ENCODE data around the gene MEF2D. TPM values are rescaled to one million over a fixed set of nuclear protein-coding genes. Genes with fewer than 3 reads are reported as not detected.

MEF2D gene
- total and polyA plus RNA-seq, 8 donors = 7.7 to 136 (median 18.8) TPM

- H3K36me3 ChIP-seq = peaks cover 0 to 6% (median 0%) of the 10 kb centered on the region in 4 donors
- H3K27me3 ChIP-seq = no peaks in the 10 kb centered on the region
- intact Hi-C loops (cut with DNase I; ENCODE audit: low total_unique reads) = no loop called here
These were observed 42.5 kb upstream of the MEF2D start for GRCh38 chr1:156543066-156543465.

GRCh38 chr1:156540955-156541354 lies 40.4 kb upstream of the MEF2D start:
- no peak overlapping the region for H3K27ac ChIP-seq
- H3K36me3 ChIP-seq = peaks cover 0 to 6% (median 0%) of the 10 kb centered on the region in 4 donors
- H3K27me3 ChIP-seq = no peaks in the 10 kb centered on the region
- TF ChIP-seq CTCF (IDR thresholded peaks at IDR 0.05) (no peak), POLR2AphosphoS5 (IDR thresholded peaks at IDR 0.05) (no peak), EP300 (IDR thresholded peaks at IDR 0.05) (no peak), POLR2A (IDR thresholded peaks at IDR 0.05) (no peak)
- H3K4me1 ChIP-seq = no peaks in the 10 kb centered on the region
- H3K4me3 ChIP-seq = no peak overlapping the region
- WGBS, 5 donors = 92 to 100% (median 93%) methylated on average over 2 of the region's 2 CpGs
- H3K9me3 ChIP-seq = no peaks in the 10 kb centered on the region
- intact Hi-C loops (cut with DNase I; ENCODE audit: low total_unique reads) = no loop called here
- no peak for DNase-seq

More at GRCh38 chr1:156543066-156543465, 42.5 kb upstream of the MEF2D start:
- no peak for TF ChIP-seq CTCF (IDR thresholded peaks at IDR 0.05)
- TF ChIP-seq POLR2A (IDR thresholded peaks at IDR 0.05) = no peak
- no peak for TF ChIP-seq EP300 (IDR thresholded peaks at IDR 0.05)
- Histone ChIP-seq H3K4me3 (no peak overlapping the region), H3K4me1 (no peaks in the 10 kb centered on the region), H3K9me3 (no peaks in the 10 kb centered on the region), H3K27ac (no peak overlapping the region)
- 69 to 94% (median 88%) methylated on average over 1 of the region's 1 CpG for WGBS, 5 donors
- no peak for DNase-seq

- Histone ChIP-seq H3K4me1 (no peaks in the 10 kb centered on the region), H3K36me3 (peaks cover 0 to 15% (median 0%) of the 10 kb centered on the region in 4 donors), H3K27me3 (no peaks in the 10 kb centered on the region), H3K9me3 (no peaks in the 10 kb centered on the region), H3K4me3 (no peak overlapping the region), H3K27ac (no peak overlapping the region)
- intact Hi-C loops (cut with DNase I; ENCODE audit: low total_unique reads) = no loop called here
- WGBS, 5 donors = 84 to 97% (median 89%) methylated on average over 3 to 4 of the region's 4 CpGs
- no peak for TF ChIP-seq CTCF (IDR thresholded peaks at IDR 0.05)
- no peak for TF ChIP-seq POLR2AphosphoS5 (IDR thresholded peaks at IDR 0.05)
- TF ChIP-seq POLR2A (IDR thresholded peaks at IDR 0.05) = no peak
- TF ChIP-seq EP300 (IDR thresholded peaks at IDR 0.05) = no peak
- no peak for DNase-seq
These were observed 39.3 kb upstream of the MEF2D start for GRCh38 chr1:156539818-156540355.

- Histone ChIP-seq H3K27me3 (no peaks in the 10 kb centered on the region), H3K27ac (no peak overlapping the region), H3K9me3 (no peaks in the 10 kb centered on the region), H3K4me1 (no peaks in the 10 kb centered on the region), H3K4me3 (no peak overlapping the region), H3K36me3 (peaks cover 0 to 20% (median 0%) of the 10 kb centered on the region in 4 donors)
- DNase-seq = no peak
- intact Hi-C loops (cut with DNase I; ENCODE audit: low total_unique reads) = no loop called here
- no peak for TF ChIP-seq POLR2A (IDR thresholded peaks at IDR 0.05)
- TF ChIP-seq CTCF (IDR thresholded peaks at IDR 0.05) = no peak
- TF ChIP-seq EP300 (IDR thresholded peaks at IDR 0.05) = no peak
- no peak for TF ChIP-seq POLR2AphosphoS5 (IDR thresholded peaks at IDR 0.05)
- 85 to 91% (median 88%) methylated on average over 10 of the region's 10 CpGs for WGBS, 5 donors
These were observed 38.3 kb upstream of the MEF2D start for GRCh38 chr1:156538711-156539440.

Data from stomach (tissue), 9 donors.